Neural cell (in vitro differentiated cells): ENCODE results near the gene KMT2D. TPM values are rescaled to one million over a fixed set of nuclear protein-coding genes. Genes with fewer than 3 reads are reported as not detected.

Source experiments
- H2AFZ ChIP-seq: fragments of 200-600, 300-800 bp; sonication (generic), shearing (Covaris generic); 2 replicates; pipeline ENCODE4 v1.6.0; 2014; ENCODE audit warnings: low read depth, mild to moderate bottlenecking, antibody characterized with exemption, low read length, moderate library complexity
- H3F3A ChIP-seq: fragments of 200-600 bp; shearing (Covaris generic); 2 replicates; pipeline ENCODE4 v1.6.1; 2016; ENCODE audit warnings: mild to moderate bottlenecking, moderate library complexity, mixed read lengths, antibody characterized with exemption, low read length; ENCODE audit not compliant: insufficient read depth, poor library complexity, severe bottlenecking
- H3K27ac ChIP-seq: fragments of 200-600, 300-800 bp; sonication (generic), shearing (Covaris generic); 2 replicates; pipeline ENCODE4 v1.5.1; 2014; ENCODE audit warnings: mild to moderate bottlenecking, low read length, moderate library complexity
- H3K27me3 ChIP-seq: fragments of 300-800, 200-600 bp; sonication (generic), shearing (Covaris generic); 2 replicates; pipeline ENCODE4 v1.6.0; 2014; ENCODE audit warnings: mild to moderate bottlenecking, low read depth, low read length, moderate library complexity; ENCODE audit not compliant: insufficient read depth
- H3K36me3 ChIP-seq: fragments of 300-800, 200-600 bp; sonication (generic), shearing (Covaris generic); 2 replicates; pipeline ENCODE4 v1.5.1; 2014; ENCODE audit warnings: mild to moderate bottlenecking, antibody characterized with exemption, low read length, moderate library complexity; ENCODE audit not compliant: insufficient read depth
- H3K4me2 ChIP-seq: fragments of 300-800, 200-600 bp; sonication (generic), shearing (Covaris generic); 2 replicates; pipeline ENCODE4 v1.6.0; 2014; ENCODE audit warnings: mild to moderate bottlenecking, low read length
- H3K4me3 ChIP-seq: fragments of 300-800, 200-600 bp; sonication (generic), shearing (Covaris generic); 2 replicates; pipeline ENCODE4 v1.5.1; 2014; ENCODE audit warnings: mild to moderate bottlenecking, low read length, moderate library complexity
- H3K79me2 ChIP-seq: fragments of 200-600 bp; shearing (Covaris generic); replicated peaks from 2 replicates; pipeline ENCODE4 v1.6.0; 2014; ENCODE audit warnings: mild to moderate bottlenecking, low read length, moderate library complexity; ENCODE audit not compliant: insufficient read depth
- H3K9ac ChIP-seq: fragments of 300-800, 200-600 bp; sonication (generic), shearing (Covaris generic); 2 replicates; pipeline ENCODE4 v1.6.1; 2016; ENCODE audit warnings: mild to moderate bottlenecking, low read length, mixed read lengths
- H3K9me2 ChIP-seq: fragments of 200-600 bp; shearing (Covaris generic); 2 replicates; pipeline ENCODE4 v1.6.1; 2016; ENCODE audit warnings: mild to moderate bottlenecking, low read length, mixed read lengths; ENCODE audit not compliant: insufficient read depth
- H3K9me3 ChIP-seq: fragments of 200-600, 300-800 bp; sonication (generic), shearing (Covaris generic); 2 replicates; pipeline ENCODE4 v1.6.1; 2016; ENCODE audit warnings: mild to moderate bottlenecking, mixed run types, low read length, moderate library complexity, mixed read lengths
- H4K20me1 ChIP-seq: fragments of 200-600 bp; shearing (Covaris generic); 2 replicates; pipeline ENCODE4 v1.6.1; 2016; ENCODE audit warnings: mild to moderate bottlenecking, mixed run types; ENCODE audit not compliant: insufficient read depth
- EP300 ChIP-seq: fragments of 450-650 bp; conservative IDR thresholded peaks from 2 replicates; pipeline ENCODE4 v1.6.1; 2014; ENCODE audit warnings: antibody characterized with exemption, mild to moderate bottlenecking, moderate library complexity; ENCODE audit not compliant: poor library complexity, severe bottlenecking
- EZH2 ChIP-seq: fragments of 200-600, 300-800 bp; shearing (Covaris generic), sonication (generic); IDR thresholded peaks from 2 replicates; pipeline ENCODE4 v1.6.1; 2014; ENCODE audit warnings: antibody characterized with exemption, low read length, borderline replicate concordance, mild to moderate bottlenecking; ENCODE audit not compliant: insufficient read depth, poor library complexity, severe bottlenecking
- MXI1 ChIP-seq: fragments of 450-650 bp; conservative IDR thresholded peaks from 2 replicates; pipeline ENCODE4 v1.6.1; 2014; ENCODE audit warnings: antibody characterized with exemption, mild to moderate bottlenecking; ENCODE audit not compliant: poor library complexity, severe bottlenecking
- POLR2AphosphoS5 ChIP-seq: IDR thresholded peaks from 2 replicates; pipeline ENCODE4 v1.6.1; 2012
- RAD21 ChIP-seq: fragments of 450-650 bp; conservative IDR thresholded peaks from 2 replicates; pipeline ENCODE4 v1.6.1; 2014; ENCODE audit warnings: antibody characterized with exemption, mild to moderate bottlenecking, moderate library complexity
- REST ChIP-seq: IDR thresholded peaks from 2 replicates; pipeline ENCODE4 v1.6.1; 2012; ENCODE audit warnings: borderline replicate concordance
- SMC3 ChIP-seq: fragments of 450-650 bp; conservative IDR thresholded peaks from 2 replicates; pipeline ENCODE4 v1.6.1; 2014; ENCODE audit warnings: antibody characterized with exemption, mild to moderate bottlenecking, moderate library complexity; ENCODE audit not compliant: poor library complexity
- TAF1 ChIP-seq: IDR thresholded peaks from 2 replicates; pipeline ENCODE4 v1.6.1; 2012; ENCODE audit warnings: low read depth
- polyA plus RNA-seq: library from polyadenylated mRNA; depleted of rRNA; stranded (reverse); fragments of >200 nt; gene quantifications from 2 replicates; pipeline ENCODE4 v1.2.3, GENCODE V29; 2014
- TF ChIP-seq, protein P1 (sequence below): fragments of 450-650 bp; IDR thresholded peaks from 2 replicates; pipeline ENCODE4 v1.5.1; 2014; ENCODE audit warnings: antibody characterized with exemption, mild to moderate bottlenecking, moderate library complexity; ENCODE audit not compliant: poor library complexity, severe bottlenecking

The KMT2D gene
- polyA plus RNA-seq, 1 donor from 2014 or later: 15.8 TPM

DNA sequence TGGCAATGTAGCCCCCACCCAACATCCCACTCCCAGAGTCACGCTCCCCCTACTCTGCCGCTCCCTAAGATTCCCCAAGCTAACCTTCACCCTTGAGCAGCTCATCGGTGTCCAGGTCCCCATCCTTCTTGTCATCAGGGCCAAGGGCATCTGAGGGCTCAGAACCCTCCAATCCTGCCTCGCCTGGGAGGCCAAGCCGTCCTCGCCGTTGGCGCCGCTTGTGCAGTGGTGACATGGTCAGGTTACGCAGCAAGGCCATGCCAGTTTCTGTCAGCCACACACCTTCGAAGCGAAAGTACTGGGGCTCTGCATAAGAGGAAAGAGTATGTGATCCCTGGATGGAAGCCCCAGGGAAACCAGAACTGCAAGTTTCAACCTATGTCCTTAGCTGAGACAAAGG, 15.9 kb downstream of the KMT2D start:
- H3K27me3 ChIP-seq: no peaks in the 10 kb centered on the region
- no peaks in the 10 kb centered on the region for H3K9me3 ChIP-seq
- H3K4me2 ChIP-seq: no peak overlapping the region
- TF ChIP-seq POLR2AphosphoS5: no peak
- no peak for TF ChIP-seq TAF1
- TF ChIP-seq, protein P1, sequence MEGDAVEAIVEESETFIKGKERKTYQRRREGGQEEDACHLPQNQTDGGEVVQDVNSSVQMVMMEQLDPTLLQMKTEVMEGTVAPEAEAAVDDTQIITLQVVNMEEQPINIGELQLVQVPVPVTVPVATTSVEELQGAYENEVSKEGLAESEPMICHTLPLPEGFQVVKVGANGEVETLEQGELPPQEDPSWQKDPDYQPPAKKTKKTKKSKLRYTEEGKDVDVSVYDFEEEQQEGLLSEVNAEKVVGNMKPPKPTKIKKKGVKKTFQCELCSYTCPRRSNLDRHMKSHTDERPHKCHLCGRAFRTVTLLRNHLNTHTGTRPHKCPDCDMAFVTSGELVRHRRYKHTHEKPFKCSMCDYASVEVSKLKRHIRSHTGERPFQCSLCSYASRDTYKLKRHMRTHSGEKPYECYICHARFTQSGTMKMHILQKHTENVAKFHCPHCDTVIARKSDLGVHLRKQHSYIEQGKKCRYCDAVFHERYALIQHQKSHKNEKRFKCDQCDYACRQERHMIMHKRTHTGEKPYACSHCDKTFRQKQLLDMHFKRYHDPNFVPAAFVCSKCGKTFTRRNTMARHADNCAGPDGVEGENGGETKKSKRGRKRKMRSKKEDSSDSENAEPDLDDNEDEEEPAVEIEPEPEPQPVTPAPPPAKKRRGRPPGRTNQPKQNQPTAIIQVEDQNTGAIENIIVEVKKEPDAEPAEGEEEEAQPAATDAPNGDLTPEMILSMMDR: no peak
- TF ChIP-seq EZH2: no peak
- no peak for TF ChIP-seq EP300
- TF ChIP-seq SMC3: no peak
- TF ChIP-seq MXI1: no peak
- TF ChIP-seq REST: no peak
- TF ChIP-seq RAD21: no peak
- no peak overlapping the region for H3K27ac ChIP-seq
- H3K9me2 ChIP-seq: no peaks in the 10 kb centered on the region
- H3K4me3 ChIP-seq: no peak overlapping the region
- no peaks in the 10 kb centered on the region for H4K20me1 ChIP-seq
- no peaks in the 10 kb centered on the region for H3F3A ChIP-seq
- H3K9ac ChIP-seq: no peak overlapping the region
- H3K79me2 ChIP-seq: no peaks in the 10 kb centered on the region
- H3K36me3 ChIP-seq: no peaks in the 10 kb centered on the region
- no peak overlapping the region for H2AFZ ChIP-seq

DNA sequence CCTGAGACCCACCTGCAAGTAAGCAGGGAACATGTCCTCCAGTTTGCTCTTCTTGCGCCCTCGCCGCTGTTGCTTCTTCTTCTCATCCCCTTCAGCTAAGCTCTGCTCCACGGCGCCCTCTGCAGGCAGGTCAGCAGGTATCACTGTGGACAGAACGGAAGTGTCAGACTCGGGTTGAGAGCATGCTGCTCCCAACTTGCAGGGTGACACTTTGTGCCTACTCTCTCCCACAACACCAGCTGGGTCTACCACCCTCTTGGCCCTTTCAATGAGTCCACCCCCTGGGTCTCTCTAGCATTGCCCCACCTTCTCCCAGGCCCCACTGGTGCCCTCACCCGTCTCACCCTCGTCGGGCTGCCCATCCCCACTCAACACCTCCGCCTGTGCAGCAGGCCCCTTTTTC, 16.7 kb downstream of the KMT2D start:
- TF ChIP-seq, protein P1: peak; percentile 46
- no peak for TF ChIP-seq RAD21
- TF ChIP-seq TAF1: no peak
- TF ChIP-seq EP300: no peak
- H3F3A ChIP-seq: no peaks in the 10 kb centered on the region
- no peak overlapping the region for H3K9ac ChIP-seq
- no peak overlapping the region for H3K27ac ChIP-seq
- no peak overlapping the region for H3K4me3 ChIP-seq
- no peak overlapping the region for H2AFZ ChIP-seq
- no peaks in the 10 kb centered on the region for H4K20me1 ChIP-seq
- H3K9me2 ChIP-seq: no peaks in the 10 kb centered on the region
- no peaks in the 10 kb centered on the region for H3K79me2 ChIP-seq
- no peaks in the 10 kb centered on the region for H3K9me3 ChIP-seq
- H3K36me3 ChIP-seq: no peaks in the 10 kb centered on the region
- no peak overlapping the region for H3K4me2 ChIP-seq
- H3K27me3 ChIP-seq: no peaks in the 10 kb centered on the region
